Right kidney (tissue), 9 donors: ENCODE results near the gene OR51V1.
"Not testable (repeated sequence)": the region's sequence is repeated elsewhere in the genome, so short reads cannot be mapped to it uniquely, and the experiment has no call there.

Experiments
- DNase-seq: peaks from one replicate; pipeline ENCODE4 v3.0.0-alpha.2; 2016
- long read RNA-seq, 8 donors: transcript quantifications; one replicate each; lab custom pipeline, GENCODE V29; 2026

OR51V1 gene
- long read RNA-seq, donor 1, result 0 reads
- long read RNA-seq, donor 2, result 0 reads
- long read RNA-seq, donor 3, result 0 reads
- long read RNA-seq, donor 4, result 0 reads
- long read RNA-seq, donor 5, result 0 reads
- long read RNA-seq, donor 6, result 0 reads
- long read RNA-seq, donor 7, result 0 reads
- long read RNA-seq, donor 8, result 0 reads

GRCh38 chr11:5200582-5200981 lies at the start of gene OR51V1:
OR51V1 (minus strand) TSS chr11:5200682; CDS start chr11:5200682, 0 bp downstream.
- no peak for DNase-seq

GRCh38 chr11:5249807-5250396 lies 49.4 kb upstream of the OR51V1 start, which contains the start of gene HBG1:
HBG1 (minus strand) TSS chr11:5249857; CDS start chr11:5249804, 53 bp downstream.
- DNase-seq, result not testable (repeated sequence)

GRCh38 chr11:5248498-5248897 lies 48.0 kb upstream of the OR51V1 start:
- DNase-seq, result not testable (repeated sequence)

- DNase-seq, result no peak
Observed at GRCh38 chr11:5247472-5248192, 47.1 kb upstream of the OR51V1 start.

GRCh38 chr11:5246772-5247471 lies 46.4 kb upstream of the OR51V1 start:
- no peak for DNase-seq

- no peak for DNase-seq
Observed at GRCh38 chr11:5245155-5245554, 44.7 kb upstream of the OR51V1 start.

- DNase-seq, result no peak
Observed at GRCh38 chr11:5243816-5244180, 43.3 kb upstream of the OR51V1 start.

- DNase-seq, result no peak
Observed at GRCh38 chr11:5242933-5243815, 42.7 kb upstream of the OR51V1 start.

GRCh38 chr11:5242208-5242607 lies 41.7 kb upstream of the OR51V1 start:
- no peak for DNase-seq

GRCh38 chr11:5241458-5241857 lies 41.0 kb upstream of the OR51V1 start:
- DNase-seq, result no peak

- no peak for DNase-seq
Observed at GRCh38 chr11:5240458-5240857, 40.0 kb upstream of the OR51V1 start.

GRCh38 chr11:5240056-5240455 lies 39.6 kb upstream of the OR51V1 start:
- DNase-seq, result no peak

GRCh38 chr11:5239046-5239445 lies 38.6 kb upstream of the OR51V1 start:
- DNase-seq, result no peak

- no peak for DNase-seq
Observed at GRCh38 chr11:5238486-5238885, 38.0 kb upstream of the OR51V1 start.

- DNase-seq, result no peak
Observed at GRCh38 chr11:5237420-5237819, 36.9 kb upstream of the OR51V1 start.

- no peak for DNase-seq
Observed at GRCh38 chr11:5235364-5236095, 35.0 kb upstream of the OR51V1 start.

GRCh38 chr11:5234381-5234834 lies 33.9 kb upstream of the OR51V1 start, which contains the start of gene HBD:
HBD (minus strand) TSS chr11:5234483; CDS start chr11:5234433, 50 bp downstream.
- no peak for DNase-seq

- no peak for DNase-seq
Observed at GRCh38 chr11:5233307-5233706, 32.8 kb upstream of the OR51V1 start.

- no peak for DNase-seq
Observed at GRCh38 chr11:5232821-5233220, 32.3 kb upstream of the OR51V1 start.

- DNase-seq, result no peak
Observed at GRCh38 chr11:5232176-5232575, 31.7 kb upstream of the OR51V1 start.

GRCh38 chr11:5231111-5231510 lies 30.6 kb upstream of the OR51V1 start:
- DNase-seq, result no peak
